SK-N-SH (cell line): Measurements from ENCODE around the gene ZNF750. TPM values are rescaled to one million over a fixed set of nuclear protein-coding genes. Genes with fewer than 3 reads are reported as not detected.

Source experiments
- CTCF ChIA-PET: fragments of 300-600, 350-600 bp; formaldehyde crosslinking; extraction: SDS; loops from one replicate; lab custom pipeline; 2021; lab: Yijun Ruan, JAX
- POLR2A ChIA-PET: fragments of 350-600 bp; sonication (Branson Sonifier 250); formaldehyde crosslinking; extraction: SDS; loops from one replicate; lab custom pipeline; 2020; ENCODE audit warnings: antibody characterized with exemption, inconsistent platforms; lab: Yijun Ruan, JAX
- DNase-seq: peaks from one replicate; pipeline ENCODE4 v3.0.0; 2012
- H2AFZ ChIP-seq: fragments of 200-600 bp; sonication (generic); 2 replicates; pipeline ENCODE4 v1.8.1; 2016; ENCODE audit warnings: antibody characterized with exemption, mild to moderate bottlenecking, low read depth
- H3F3A ChIP-seq: fragments of 200-600 bp; sonication (generic); replicated peaks from 2 replicates; pipeline ENCODE3; 2016; ENCODE audit warnings: antibody characterized with exemption, mild to moderate bottlenecking; ENCODE audit not compliant: insufficient read depth
- H3K27ac ChIP-seq, 2 experiments: fragments of 200-500 bp in 1 of 2; fragments of 200-600 bp in 1 of 2; sonication (Bioruptor generic) in 1 of 2; sonication (generic), shearing (Covaris generic) in 1 of 2; 2 replicates each; pipeline versions ENCODE4 v1.5.1 to v1.6.1; 2014 to 2016; ENCODE audit warnings: low read depth in 2 of 2, inconsistent platforms in 1 of 2, low read length in 1 of 2, mild to moderate bottlenecking in 1 of 2, mixed read lengths in 1 of 2
- H3K27me3 ChIP-seq: fragments of 200-600 bp; sonication (generic), shearing (Covaris generic); 2 replicates; pipeline ENCODE4 v1.6.1; 2016; ENCODE audit warnings: mixed run types; ENCODE audit not compliant: insufficient read depth
- H3K36me3 ChIP-seq, 2 experiments: fragments of 200-500 bp in 1 of 2; fragments of 200-600 bp in 1 of 2; sonication (Bioruptor generic) in 1 of 2; sonication (generic) in 1 of 2; replicated peaks in 1 of 2; 2 replicates each; pipeline versions ENCODE3 to v1.5.1; 2014 to 2016; ENCODE audit warnings: low read length in 1 of 2, mild to moderate bottlenecking in 1 of 2; ENCODE audit not compliant: insufficient read depth in 2 of 2, control insufficient read depth in 1 of 2
- H3K4me1 ChIP-seq, 2 experiments: fragments of 200-500 bp in 1 of 2; fragments of 200-600 bp in 1 of 2; sonication (Bioruptor generic) in 1 of 2; sonication (generic), shearing (Covaris generic) in 1 of 2; 2 replicates each; pipeline versions ENCODE4 v1.5.1 to v1.6.1; 2014 to 2016; ENCODE audit warnings: low read depth in 1 of 2, low read length in 1 of 2, mixed run types in 1 of 2; ENCODE audit not compliant: insufficient read depth in 2 of 2, control insufficient read depth in 1 of 2
- H3K4me2 ChIP-seq: fragments of 200-600 bp; sonication (generic), shearing (Covaris generic); 2 replicates; pipeline ENCODE4 v1.6.1; 2017; ENCODE audit warnings: mixed run types
- H3K4me3 ChIP-seq, 2 experiments: fragments of 200-500 bp in 1 of 2; fragments of 200-600 bp in 1 of 2; sonication (Bioruptor generic) in 1 of 2; sonication (generic), shearing (Covaris generic) in 1 of 2; 2 replicates each; pipeline versions ENCODE4 v1.5.1 to v1.8.1; 2014 to 2016; ENCODE audit warnings: low read depth in 2 of 2, inconsistent platforms in 1 of 2, low read length in 1 of 2, mild to moderate bottlenecking in 1 of 2, mixed read lengths in 1 of 2, moderate library complexity in 1 of 2
- H3K79me2 ChIP-seq: fragments of 200-600 bp; sonication (generic); 2 replicates; pipeline ENCODE4 v1.8.1; 2017; ENCODE audit warnings: mild to moderate bottlenecking; ENCODE audit not compliant: insufficient read depth
- H3K9ac ChIP-seq: fragments of 200-600 bp; sonication (generic); 2 replicates; pipeline ENCODE4 v1.6.1; 2017; ENCODE audit warnings: mixed run types
- H3K9me2 ChIP-seq: fragments of 200-600 bp; sonication (generic); 2 replicates; pipeline ENCODE4 v1.6.1; 2017; ENCODE audit warnings: mixed run types
- H3K9me3 ChIP-seq: fragments of 200-600 bp; sonication (generic); 2 replicates; pipeline ENCODE4 v1.6.1; 2017; ENCODE audit warnings: mixed run types, mild to moderate bottlenecking, moderate library complexity
- H4K20me1 ChIP-seq: fragments of 200-600 bp; sonication (generic); 2 replicates; pipeline ENCODE4 v1.6.1; 2017; ENCODE audit warnings: mild to moderate bottlenecking, mixed run types; ENCODE audit not compliant: insufficient read depth
- CHD2 ChIP-seq: fragments of 150-350 bp; IDR thresholded peaks from 2 replicates; pipeline ENCODE4 v1.6.1; 2018; ENCODE audit warnings: low read length; ENCODE audit not compliant: partially characterized antibody
- ELF1 ChIP-seq: IDR thresholded peaks from 2 replicates; pipeline ENCODE4 v1.4.0; 2012
- EZH2phosphoT487 ChIP-seq: fragments of 200-600 bp; sonication (generic); IDR thresholded peaks from 2 replicates; pipeline ENCODE4 v1.6.1; 2017; ENCODE audit warnings: low read depth, mixed run types, mild to moderate bottlenecking, antibody characterized with exemption, moderate library complexity, borderline replicate concordance
- FOXJ3 ChIP-seq: sonication (generic); formaldehyde crosslinking; IDR thresholded peaks from 2 replicates; pipeline ENCODE4 v1.5.1; 2020; ENCODE audit warnings: mild to moderate bottlenecking, missing genetic modification reagents
- MXI1 ChIP-seq: IDR thresholded peaks from 2 replicates; pipeline ENCODE4 v1.6.1; 2012; ENCODE audit warnings: mild to moderate bottlenecking, low read depth, low read length, improper control_type of control experiment
- NRF1 ChIP-seq: IDR thresholded peaks from 2 replicates; pipeline ENCODE4 v1.6.1; 2012; ENCODE audit warnings: low read depth, mild to moderate bottlenecking, low read length
- RAD21 ChIP-seq: IDR thresholded peaks from 2 replicates; pipeline ENCODE4 v1.6.1; 2012; ENCODE audit warnings: mild to moderate bottlenecking, low read length
- RXRA ChIP-seq: IDR thresholded peaks from 2 replicates; pipeline ENCODE4 v1.4.0; 2012; ENCODE audit warnings: low read depth, mild to moderate bottlenecking, borderline replicate concordance
- SIN3A ChIP-seq: IDR thresholded peaks from 2 replicates; pipeline ENCODE4 v1.6.1; 2012; ENCODE audit warnings: low read depth, mild to moderate bottlenecking, low read length, moderate library complexity, borderline replicate concordance
- SMC3 ChIP-seq: IDR thresholded peaks from 2 replicates; pipeline ENCODE4 v1.6.1; 2012; ENCODE audit warnings: low read depth, low read length, improper control_type of control experiment
- TCF12 ChIP-seq: IDR thresholded peaks from 2 replicates; pipeline ENCODE4 v1.4.0; 2012
- YY1 ChIP-seq: IDR thresholded peaks from 2 replicates; pipeline ENCODE4 v1.4.0; 2012; ENCODE audit warnings: low read depth, mild to moderate bottlenecking
- WGBS: methylation state at CpG from one replicate; pipeline ENCODE4 v1.1.6; 2017; ENCODE audit warnings: low lambda C conversion rate; 5-methylcytosine and 5-hydroxymethylcytosine counted together
- polyA plus RNA-seq, 3 experiments: library from polyadenylated mRNA; depleted of rRNA; stranded (reverse); fragments of >200 nt; gene quantifications; 2 replicates each; pipeline ENCODE4 v1.2.3, GENCODE V29; 2012
- TF ChIP-seq, protein P1 (sequence below): fragments of 150-350 bp; IDR thresholded peaks from 2 replicates; pipeline ENCODE4 v1.6.1; 2017; ENCODE audit warnings: antibody characterized with exemption, low read length, low read depth, borderline replicate concordance
- TF ChIP-seq, protein P2 (sequence below): IDR thresholded peaks from 2 replicates; pipeline ENCODE4; 2012
- TF ChIP-seq, protein P3 (sequence below): IDR thresholded peaks from 2 replicates; pipeline ENCODE4 v1.4.0; 2012; ENCODE audit warnings: low read depth, borderline replicate concordance

ZNF750 gene
- polyA plus RNA-seq, 1 of the 3 experiments (the other 2 are of a cell fraction) = not detected

DNA sequence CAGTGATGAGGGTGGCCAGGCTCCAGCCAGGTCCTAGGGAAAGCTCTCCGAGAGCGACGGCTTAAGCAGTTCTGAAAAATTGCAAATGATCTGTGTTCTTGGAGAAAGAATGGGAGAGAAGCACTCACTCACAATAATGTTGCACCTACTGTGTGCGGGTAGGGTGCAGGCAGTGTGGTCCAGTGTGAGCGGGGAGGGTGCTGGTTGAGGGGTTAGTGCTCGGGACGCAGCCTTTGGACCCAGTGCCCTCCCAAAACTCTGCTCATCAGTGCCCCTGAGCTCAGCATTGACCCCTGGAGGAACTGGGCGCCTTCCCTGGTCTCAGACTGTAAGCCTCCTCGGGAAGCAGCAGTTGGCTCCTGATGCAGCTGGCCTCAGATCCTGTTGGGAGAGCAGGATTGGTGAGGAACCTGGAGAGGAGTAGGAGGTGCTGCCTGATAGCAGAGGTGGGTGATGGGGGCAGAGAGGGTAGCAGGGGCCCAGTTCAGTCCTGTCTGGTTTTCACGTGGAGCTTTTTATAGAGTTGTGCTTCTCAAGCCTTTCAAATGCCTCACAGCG lies 23.6 kb upstream of the ZNF750 start:
- Histone ChIP-seq H3K9me3 (no peaks in the 10 kb centered on the region), H3K79me2 (peaks cover 48% of the 10 kb centered on the region; the same call in 1 of the 2 replicates), H3K4me2 (peak overlapping the region; percentile 74), H3K4me3 (no peak overlapping the region), H3K27me3 (no peaks in the 10 kb centered on the region), H3K27ac (peak overlapping the region; percentile 65 to 92), H2AFZ (no peak overlapping the region), H3K36me3 (no peaks in the 10 kb centered on the region), H4K20me1 (peaks cover 13% of the 10 kb centered on the region), H3F3A (peaks cover 6% of the 10 kb centered on the region), H3K9me2 (no peaks in the 10 kb centered on the region), H3K4me1 (peaks cover 41 to 73% of the 10 kb centered on the region in 2 experiments), H3K9ac (no peak overlapping the region)
- POLR2A ChIA-PET = no interaction called here
- no peak for DNase-seq
- WGBS = 92% methylated on average over 11 of the region's 11 CpGs
- TF ChIP-seq EZH2phosphoT487 (no peak), YY1 (no peak), TCF12 (no peak)
- TF ChIP-seq, protein P1, sequence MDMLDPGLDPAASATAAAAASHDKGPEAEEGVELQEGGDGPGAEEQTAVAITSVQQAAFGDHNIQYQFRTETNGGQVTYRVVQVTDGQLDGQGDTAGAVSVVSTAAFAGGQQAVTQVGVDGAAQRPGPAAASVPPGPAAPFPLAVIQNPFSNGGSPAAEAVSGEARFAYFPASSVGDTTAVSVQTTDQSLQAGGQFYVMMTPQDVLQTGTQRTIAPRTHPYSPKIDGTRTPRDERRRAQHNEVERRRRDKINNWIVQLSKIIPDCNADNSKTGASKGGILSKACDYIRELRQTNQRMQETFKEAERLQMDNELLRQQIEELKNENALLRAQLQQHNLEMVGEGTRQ = no peak
- CTCF ChIA-PET = interaction anchor here (0.7 to 5.1 kb wide), 6 partner anchors 9 to 89 kb away, joined by 3 to 26 read pairs (median 4); no protein-coding TSS in a partner anchor

DNA sequence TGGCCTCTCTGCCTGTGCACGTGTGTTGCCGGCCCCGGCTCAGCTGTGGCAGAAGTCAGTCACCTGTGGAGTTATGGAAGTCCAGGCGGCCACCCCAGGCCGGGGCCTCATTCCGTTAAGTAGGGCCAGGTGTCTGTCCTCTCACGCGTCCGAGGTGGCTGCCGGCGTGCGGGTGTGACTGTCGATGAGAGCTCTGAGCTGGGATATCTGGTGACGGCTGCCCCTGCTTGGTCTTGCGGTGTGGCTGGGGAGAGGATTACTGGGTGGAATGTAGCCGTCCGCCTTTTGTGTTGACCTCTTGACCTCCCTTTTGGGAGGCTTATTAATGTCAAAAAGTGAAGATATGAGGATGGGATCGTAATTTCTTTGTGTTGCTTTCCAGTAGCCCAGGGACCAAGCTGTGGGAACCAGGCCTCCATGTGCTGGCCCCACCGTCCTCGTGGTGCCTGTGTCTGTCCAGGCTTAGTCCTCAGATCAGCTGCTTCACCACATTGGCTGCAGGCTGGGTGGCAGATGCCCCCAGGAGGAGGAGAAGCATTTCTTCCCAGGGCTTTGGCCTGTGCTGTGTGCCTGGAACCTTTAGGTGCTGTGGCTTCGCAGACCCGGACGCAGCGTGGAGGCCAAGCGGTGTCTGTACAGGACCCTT lies 23.0 kb upstream of the ZNF750 start:
- no peak for DNase-seq
- Histone ChIP-seq H3K27ac (peak overlapping the region in 1 of 2 experiments; percentile 92; a peak in 1 of 4 replicates), H3K36me3 (no peaks in the 10 kb centered on the region), H3K79me2 (peaks cover 43% of the 10 kb centered on the region; the same call in 1 of the 2 replicates), H3K9me2 (no peaks in the 10 kb centered on the region), H3F3A (peaks cover 6% of the 10 kb centered on the region), H2AFZ (no peak overlapping the region), H3K27me3 (no peaks in the 10 kb centered on the region), H3K4me1 (peaks cover 41 to 72% of the 10 kb centered on the region in 2 experiments), H3K4me3 (no peak overlapping the region), H4K20me1 (peaks cover 13% of the 10 kb centered on the region), H3K9ac (no peak overlapping the region), H3K4me2 (no peak overlapping the region), H3K9me3 (no peaks in the 10 kb centered on the region)
- 97% methylated on average over 25 of the region's 25 CpGs for WGBS
- TF ChIP-seq ELF1 = no peak
- TF ChIP-seq, protein P1 = no peak
- no peak for TF ChIP-seq MXI1
- no peak for TF ChIP-seq CHD2
- TF ChIP-seq FOXJ3 (CRISPR knock-in tag) = no peak
- TF ChIP-seq NRF1 = no peak
- TF ChIP-seq RXRA = no peak
- TF ChIP-seq, protein P2, sequence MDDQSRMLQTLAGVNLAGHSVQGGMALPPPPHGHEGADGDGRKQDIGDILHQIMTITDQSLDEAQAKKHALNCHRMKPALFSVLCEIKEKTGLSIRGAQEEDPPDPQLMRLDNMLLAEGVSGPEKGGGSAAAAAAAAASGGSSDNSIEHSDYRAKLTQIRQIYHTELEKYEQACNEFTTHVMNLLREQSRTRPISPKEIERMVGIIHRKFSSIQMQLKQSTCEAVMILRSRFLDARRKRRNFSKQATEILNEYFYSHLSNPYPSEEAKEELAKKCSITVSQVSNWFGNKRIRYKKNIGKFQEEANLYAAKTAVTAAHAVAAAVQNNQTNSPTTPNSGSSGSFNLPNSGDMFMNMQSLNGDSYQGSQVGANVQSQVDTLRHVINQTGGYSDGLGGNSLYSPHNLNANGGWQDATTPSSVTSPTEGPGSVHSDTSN = no peak
- no peak for TF ChIP-seq RAD21
- TF ChIP-seq EZH2phosphoT487 = no peak
- no peak for TF ChIP-seq SIN3A
- no peak for TF ChIP-seq SMC3
- TF ChIP-seq, protein P3, sequence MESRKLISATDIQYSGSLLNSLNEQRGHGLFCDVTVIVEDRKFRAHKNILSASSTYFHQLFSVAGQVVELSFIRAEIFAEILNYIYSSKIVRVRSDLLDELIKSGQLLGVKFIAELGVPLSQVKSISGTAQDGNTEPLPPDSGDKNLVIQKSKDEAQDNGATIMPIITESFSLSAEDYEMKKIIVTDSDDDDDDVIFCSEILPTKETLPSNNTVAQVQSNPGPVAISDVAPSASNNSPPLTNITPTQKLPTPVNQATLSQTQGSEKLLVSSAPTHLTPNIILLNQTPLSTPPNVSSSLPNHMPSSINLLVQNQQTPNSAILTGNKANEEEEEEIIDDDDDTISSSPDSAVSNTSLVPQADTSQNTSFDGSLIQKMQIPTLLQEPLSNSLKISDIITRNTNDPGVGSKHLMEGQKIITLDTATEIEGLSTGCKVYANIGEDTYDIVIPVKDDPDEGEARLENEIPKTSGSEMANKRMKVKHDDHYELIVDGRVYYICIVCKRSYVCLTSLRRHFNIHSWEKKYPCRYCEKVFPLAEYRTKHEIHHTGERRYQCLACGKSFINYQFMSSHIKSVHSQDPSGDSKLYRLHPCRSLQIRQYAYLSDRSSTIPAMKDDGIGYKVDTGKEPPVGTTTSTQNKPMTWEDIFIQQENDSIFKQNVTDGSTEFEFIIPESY = no peak
- ChIA-PET POLR2A (no interaction called here), CTCF (interaction anchor here (1.0 to 5.1 kb wide), 4 partner anchors 9 to 82 kb away, joined by 4 to 26 read pairs (median 4); no protein-coding TSS in a partner anchor)
